Measurements from ENCODE around the gene FSTL5.

Gene FSTL5

GRCh38 chr4:161906836-161907589 is 256.8 kb downstream of the FSTL5 start:
- no peak for DNase-seq (ENCODE audit: low read depth, low spot score)
- TF ChIP-seq, protein P1, sequence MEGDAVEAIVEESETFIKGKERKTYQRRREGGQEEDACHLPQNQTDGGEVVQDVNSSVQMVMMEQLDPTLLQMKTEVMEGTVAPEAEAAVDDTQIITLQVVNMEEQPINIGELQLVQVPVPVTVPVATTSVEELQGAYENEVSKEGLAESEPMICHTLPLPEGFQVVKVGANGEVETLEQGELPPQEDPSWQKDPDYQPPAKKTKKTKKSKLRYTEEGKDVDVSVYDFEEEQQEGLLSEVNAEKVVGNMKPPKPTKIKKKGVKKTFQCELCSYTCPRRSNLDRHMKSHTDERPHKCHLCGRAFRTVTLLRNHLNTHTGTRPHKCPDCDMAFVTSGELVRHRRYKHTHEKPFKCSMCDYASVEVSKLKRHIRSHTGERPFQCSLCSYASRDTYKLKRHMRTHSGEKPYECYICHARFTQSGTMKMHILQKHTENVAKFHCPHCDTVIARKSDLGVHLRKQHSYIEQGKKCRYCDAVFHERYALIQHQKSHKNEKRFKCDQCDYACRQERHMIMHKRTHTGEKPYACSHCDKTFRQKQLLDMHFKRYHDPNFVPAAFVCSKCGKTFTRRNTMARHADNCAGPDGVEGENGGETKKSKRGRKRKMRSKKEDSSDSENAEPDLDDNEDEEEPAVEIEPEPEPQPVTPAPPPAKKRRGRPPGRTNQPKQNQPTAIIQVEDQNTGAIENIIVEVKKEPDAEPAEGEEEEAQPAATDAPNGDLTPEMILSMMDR (IDR thresholded peaks at IDR 0.05; ENCODE audit: insufficient read depth, low read length, missing control alignments) = no peak
- no peak overlapping the region for H3K4me3 ChIP-seq (ENCODE audit: low read depth, low read length)
- ChIA-PET POLR2A (no interaction called here), CTCF (no interaction called here)

DNA sequence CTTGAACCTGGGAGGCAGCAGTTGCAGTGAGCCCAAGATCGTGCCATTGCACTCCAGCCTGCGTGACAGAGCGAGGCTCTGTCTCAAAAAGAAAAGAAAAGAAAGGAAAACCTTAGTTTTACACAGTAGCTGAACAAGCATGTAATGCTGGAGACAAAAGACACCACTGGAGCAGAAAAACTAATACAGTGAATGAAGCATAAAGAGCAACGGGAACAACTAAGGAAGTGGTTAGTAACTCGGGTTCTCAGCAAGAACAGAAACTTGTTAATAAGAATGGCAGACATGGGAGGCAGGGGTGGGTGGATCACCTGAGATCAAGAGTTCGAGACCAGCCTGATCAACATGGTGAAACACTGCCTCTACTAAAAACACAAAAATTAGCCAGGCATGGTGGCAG is 263.7 kb downstream of the FSTL5 start:
- TF ChIP-seq, protein P1 (IDR thresholded peaks at IDR 0.05; ENCODE audit: insufficient read depth, low read length, missing control alignments) = no peak
- no peak for DNase-seq (ENCODE audit: low read depth, low spot score)
- H3K4me3 ChIP-seq (ENCODE audit: low read depth, low read length) = no peak overlapping the region
- ChIA-PET CTCF (no interaction called here), POLR2A (no interaction called here)

GRCh38 chr4:161894493-161895167 is 269.2 kb downstream of the FSTL5 start:
- CTCF ChIA-PET = no interaction called here
- DNase-seq (ENCODE audit: low read depth, low spot score) = no peak
- POLR2A ChIA-PET = no interaction called here
- H3K4me3 ChIP-seq (ENCODE audit: low read depth, low read length) = no peak overlapping the region
- TF ChIP-seq, protein P1 (IDR thresholded peaks at IDR 0.05; ENCODE audit: insufficient read depth, low read length, missing control alignments) = no peak

DNA sequence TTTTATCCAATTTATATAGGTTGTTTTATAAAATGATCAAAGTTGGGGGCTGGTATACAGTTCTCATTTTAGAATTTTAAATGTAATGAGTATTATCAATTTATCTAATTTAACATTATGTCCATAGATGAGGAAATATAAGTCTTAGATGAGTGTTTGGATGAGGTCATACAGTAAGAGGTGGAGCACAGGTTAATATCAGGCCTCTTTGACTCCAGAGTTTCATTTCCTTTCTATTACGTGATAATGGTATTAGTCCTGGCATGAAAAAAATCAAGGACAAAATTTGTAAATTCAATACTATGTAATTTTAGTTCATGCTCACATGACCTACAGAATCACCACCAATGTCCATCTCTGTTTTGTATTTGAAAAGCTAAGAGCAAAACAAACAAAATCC is 269.8 kb downstream of the FSTL5 start:
- no peak overlapping the region for H3K4me3 ChIP-seq (ENCODE audit: low read depth, low read length)
- ChIA-PET CTCF (no interaction called here), POLR2A (no interaction called here)
- no peak for DNase-seq (ENCODE audit: low read depth, low spot score)
- TF ChIP-seq, protein P1 (IDR thresholded peaks at IDR 0.05; ENCODE audit: insufficient read depth, low read length, missing control alignments) = no peak

- TF ChIP-seq, protein P1 (IDR thresholded peaks at IDR 0.05; ENCODE audit: insufficient read depth, low read length, missing control alignments) = no peak
- no peak overlapping the region for H3K4me3 ChIP-seq (ENCODE audit: low read depth, low read length)
- CTCF ChIA-PET = no interaction called here
- no peak for DNase-seq (ENCODE audit: low read depth, low spot score)
- POLR2A ChIA-PET = no interaction called here
Observed at GRCh38 chr4:161893566-161893965, 270.2 kb downstream of the FSTL5 start.

DNA sequence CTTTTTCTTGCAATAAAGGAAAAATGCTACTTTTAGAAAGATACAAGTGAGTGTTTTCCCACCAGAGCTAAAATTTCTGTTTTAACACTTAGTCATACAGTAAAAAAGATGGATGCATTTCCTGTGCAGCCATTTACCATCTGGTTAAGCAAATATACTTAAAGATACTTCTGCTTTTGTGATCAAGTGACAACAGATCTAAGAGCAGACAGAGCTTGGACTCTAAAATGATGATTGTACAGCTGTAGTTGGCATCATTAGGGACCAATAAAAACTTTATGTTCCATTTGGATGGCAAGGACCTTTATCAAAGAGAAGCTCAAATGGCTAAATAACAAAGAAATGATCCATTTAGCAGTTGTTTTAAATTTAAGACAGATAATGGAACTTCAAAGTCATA is 270.8 kb downstream of the FSTL5 start:
- ChIA-PET CTCF (no interaction called here), POLR2A (no interaction called here)
- no peak for DNase-seq (ENCODE audit: low read depth, low spot score)
- TF ChIP-seq, protein P1 (IDR thresholded peaks at IDR 0.05; ENCODE audit: insufficient read depth, low read length, missing control alignments) = no peak
- no peak overlapping the region for H3K4me3 ChIP-seq (ENCODE audit: low read depth, low read length)

Data from AG04449 (cell line).